ENCODE data around the gene TMEM62. TPM values are rescaled to one million over a fixed set of nuclear protein-coding genes. Genes with fewer than 3 reads are reported as not detected.

TMEM62 gene
- total and polyA plus RNA-seq, 9 of the 15 experiments (the other 6 are each of a cell fraction or from before 2014, with no cell fraction given): 4.4 to 16.6 (median 11.1) TPM

DNA sequence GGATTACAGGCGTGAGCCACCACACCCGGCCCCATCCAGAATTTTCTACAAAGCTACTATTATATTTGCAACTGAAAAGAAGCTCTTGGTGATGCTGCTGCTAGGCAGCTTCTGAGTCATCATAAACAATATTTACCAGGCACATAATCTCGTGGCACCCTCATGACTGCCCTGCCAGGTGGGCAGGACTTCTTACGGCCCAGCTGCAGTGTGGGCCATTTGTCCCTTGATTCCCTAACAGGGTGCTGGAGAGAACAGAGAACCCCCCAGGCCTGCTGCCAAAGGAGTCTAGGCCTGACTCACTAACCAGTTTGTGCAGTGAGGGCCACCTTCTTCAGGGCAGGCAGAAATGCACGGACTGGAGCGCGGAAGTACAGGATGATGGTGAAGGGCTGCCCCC is 82.6 kb downstream of the TMEM62 start:
- Histone ChIP-seq H3K4me2 (ENCODE audit: insufficient read depth, low read length) (no peak overlapping the region), H3K9me3 (replicated peaks; ENCODE audit: control insufficient read depth, insufficient read depth, low read depth, low read length) (no peaks in the 10 kb centered on the region; the same call in 1 of the 2 replicates), H2AFZ (ENCODE audit: low read depth, low read length) (no peak overlapping the region), H4K20me1 (replicated peaks; ENCODE audit: control insufficient read depth, insufficient read depth, low read length) (no peaks in the 10 kb centered on the region), H3K9me1 (ENCODE audit: control insufficient read depth, insufficient read depth, low read length) (no peaks in the 10 kb centered on the region), H3K9ac (ENCODE audit: insufficient read depth in 1 of 2, low read depth in 2 of 2, low read length in 2 of 2) (0 out of 4 replicates have a peak overlapping the region, but pooled peaks of 1 of the 2 experiments have one; percentile 46), H3K27me3 (ENCODE audit: control insufficient read depth in 2 of 2, insufficient read depth in 2 of 2, low read length in 2 of 2) (no peaks in the 10 kb centered on the region), H3K27ac (ENCODE audit: extremely low read depth, low read depth, low read length) (no peak overlapping the region), H3K36me3 (ENCODE audit: control insufficient read depth, insufficient read depth, low read length) (no peaks in the 10 kb centered on the region), H3K79me2 (ENCODE audit: control insufficient read depth, insufficient read depth, low read length) (no peaks in the 10 kb centered on the region), H3K4me1 (replicated peaks in 1 of 2; ENCODE audit: control insufficient read depth in 2 of 2, insufficient read depth in 2 of 2, low read length in 2 of 2) (peaks cover 21 to 27% of the 10 kb centered on the region in 2 experiments; a peak in 4 of 5 replicates), H3K4me3 (no peak overlapping the region)
- WGBS (ENCODE audit: insufficient coverage, low coverage, missing lambda C conversion rate): 74% methylated on average over 5 of the region's 7 CpGs
- ChIA-PET POLR2A (interaction anchor here (0.9 to 1.5 kb wide), 3 partner anchors 10 to 77 kb away, joined by 3 to 7 read pairs (median 5); no protein-coding TSS in a partner anchor), CTCF (ENCODE audit: low intra/inter-chr PET ratio) (no interaction called here)
- no peak for DNase-seq (ENCODE audit: extremely low read depth in 1 of 4, low spot score in 3 of 4)
- TF ChIP-seq PML (IDR thresholded peaks at IDR 0.05; ENCODE audit: low read length): no peak
- TF ChIP-seq TAF9B (IDR thresholded peaks at IDR 0.05; ENCODE audit: partially characterized antibody): no peak
- no peak for TF ChIP-seq PCBP1 (IDR thresholded peaks at IDR 0.05; ENCODE audit: low read depth, low read length, poor library complexity, severe bottlenecking)
- no peak for TF ChIP-seq NFIC (IDR thresholded peaks at IDR 0.05)
- TF ChIP-seq CXXC5 (CRISPR knock-in tag; IDR thresholded peaks at IDR 0.05): no peak
- TF ChIP-seq SRSF3 (IDR thresholded peaks at IDR 0.05; ENCODE audit: insufficient read depth, low read length): no peak
- TF ChIP-seq BRF1 (IDR thresholded peaks at IDR 0.05; ENCODE audit: borderline replicate concordance, extremely low read depth, insufficient read length): no peak
- no peak for TF ChIP-seq PTRF (tag; IDR thresholded peaks at IDR 0.05)
- TF ChIP-seq, protein P1, sequence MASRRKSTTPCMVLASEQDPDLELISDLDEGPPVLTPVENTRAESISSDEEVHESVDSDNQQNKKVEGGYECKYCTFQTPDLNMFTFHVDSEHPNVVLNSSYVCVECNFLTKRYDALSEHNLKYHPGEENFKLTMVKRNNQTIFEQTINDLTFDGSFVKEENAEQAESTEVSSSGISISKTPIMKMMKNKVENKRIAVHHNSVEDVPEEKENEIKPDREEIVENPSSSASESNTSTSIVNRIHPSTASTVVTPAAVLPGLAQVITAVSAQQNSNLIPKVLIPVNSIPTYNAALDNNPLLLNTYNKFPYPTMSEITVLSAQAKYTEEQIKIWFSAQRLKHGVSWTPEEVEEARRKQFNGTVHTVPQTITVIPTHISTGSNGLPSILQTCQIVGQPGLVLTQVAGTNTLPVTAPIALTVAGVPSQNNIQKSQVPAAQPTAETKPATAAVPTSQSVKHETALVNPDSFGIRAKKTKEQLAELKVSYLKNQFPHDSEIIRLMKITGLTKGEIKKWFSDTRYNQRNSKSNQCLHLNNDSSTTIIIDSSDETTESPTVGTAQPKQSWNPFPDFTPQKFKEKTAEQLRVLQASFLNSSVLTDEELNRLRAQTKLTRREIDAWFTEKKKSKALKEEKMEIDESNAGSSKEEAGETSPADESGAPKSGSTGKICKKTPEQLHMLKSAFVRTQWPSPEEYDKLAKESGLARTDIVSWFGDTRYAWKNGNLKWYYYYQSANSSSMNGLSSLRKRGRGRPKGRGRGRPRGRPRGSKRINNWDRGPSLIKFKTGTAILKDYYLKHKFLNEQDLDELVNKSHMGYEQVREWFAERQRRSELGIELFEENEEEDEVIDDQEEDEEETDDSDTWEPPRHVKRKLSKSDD (conservative IDR thresholded peaks at IDR 0.05; ENCODE audit: low read length): no peak
- TF ChIP-seq, protein P2, sequence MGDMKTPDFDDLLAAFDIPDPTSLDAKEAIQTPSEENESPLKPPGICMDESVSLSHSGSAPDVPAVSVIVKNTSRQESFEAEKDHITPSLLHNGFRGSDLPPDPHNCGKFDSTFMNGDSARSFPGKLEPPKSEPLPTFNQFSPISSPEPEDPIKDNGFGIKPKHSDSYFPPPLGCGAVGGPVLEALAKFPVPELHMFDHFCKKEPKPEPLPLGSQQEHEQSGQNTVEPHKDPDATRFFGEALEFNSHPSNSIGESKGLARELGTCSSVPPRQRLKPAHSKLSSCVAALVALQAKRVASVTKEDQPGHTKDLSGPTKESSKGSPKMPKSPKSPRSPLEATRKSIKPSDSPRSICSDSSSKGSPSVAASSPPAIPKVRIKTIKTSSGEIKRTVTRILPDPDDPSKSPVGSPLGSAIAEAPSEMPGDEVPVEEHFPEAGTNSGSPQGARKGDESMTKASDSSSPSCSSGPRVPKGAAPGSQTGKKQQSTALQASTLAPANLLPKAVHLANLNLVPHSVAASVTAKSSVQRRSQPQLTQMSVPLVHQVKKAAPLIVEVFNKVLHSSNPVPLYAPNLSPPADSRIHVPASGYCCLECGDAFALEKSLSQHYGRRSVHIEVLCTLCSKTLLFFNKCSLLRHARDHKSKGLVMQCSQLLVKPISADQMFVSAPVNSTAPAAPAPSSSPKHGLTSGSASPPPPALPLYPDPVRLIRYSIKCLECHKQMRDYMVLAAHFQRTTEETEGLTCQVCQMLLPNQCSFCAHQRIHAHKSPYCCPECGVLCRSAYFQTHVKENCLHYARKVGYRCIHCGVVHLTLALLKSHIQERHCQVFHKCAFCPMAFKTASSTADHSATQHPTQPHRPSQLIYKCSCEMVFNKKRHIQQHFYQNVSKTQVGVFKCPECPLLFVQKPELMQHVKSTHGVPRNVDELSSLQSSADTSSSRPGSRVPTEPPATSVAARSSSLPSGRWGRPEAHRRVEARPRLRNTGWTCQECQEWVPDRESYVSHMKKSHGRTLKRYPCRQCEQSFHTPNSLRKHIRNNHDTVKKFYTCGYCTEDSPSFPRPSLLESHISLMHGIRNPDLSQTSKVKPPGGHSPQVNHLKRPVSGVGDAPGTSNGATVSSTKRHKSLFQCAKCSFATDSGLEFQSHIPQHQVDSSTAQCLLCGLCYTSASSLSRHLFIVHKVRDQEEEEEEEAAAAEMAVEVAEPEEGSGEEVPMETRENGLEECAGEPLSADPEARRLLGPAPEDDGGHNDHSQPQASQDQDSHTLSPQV (IDR thresholded peaks at IDR 0.05): no peak
- TF ChIP-seq RFX7 (CRISPR knock-in tag; IDR thresholded peaks at IDR 0.05): no peak
- no peak for ATAC-seq
- in situ Hi-C loops (cut with MboI): no loop called here
- FAIRE-seq: no peak
- intact Hi-C loops (cut with micrococcal nuclease): no loop called here
- no TSS peak for BruUV-seq (replicated peaks)

Data from K562 (cell line).